GM21576 (cell line): Measurements from ENCODE around the gene CLK1.
A peak's percentile ranks its signal among the peaks of the same experiment; 100 is the strongest.
"Not testable (repeated sequence)": the region's sequence is repeated elsewhere in the genome, so short reads cannot be mapped to it uniquely, and the experiment has no call there.

Experiments used
- ATAC-seq: cut with Tn5 transposase; IDR thresholded peaks from one replicate; pipeline ENCODE4 v1.9.1; 2021; ENCODE audit warnings: mild to moderate bottlenecking, moderate library complexity; ENCODE audit not compliant: unreplicated experiment

Gene CLK1

GRCh38 chr2:200851398-200852248, 12.8 kb downstream of the CLK1 start:
- ATAC-seq, result no peak

- ATAC-seq, result no peak
Measured at GRCh38 chr2:200850512-200851256, 13.8 kb downstream of the CLK1 start.

GRCh38 chr2:200847939-200848338, 16.5 kb downstream of the CLK1 start:
- ATAC-seq, result no peak

GRCh38 chr2:200847269-200847668, 17.2 kb downstream of the CLK1 start:
- no peak for ATAC-seq

GRCh38 chr2:200845669-200846325, 18.7 kb downstream of the CLK1 start:
- ATAC-seq, result no peak

GRCh38 chr2:200845194-200845593, 19.3 kb downstream of the CLK1 start:
- ATAC-seq, result no peak

- ATAC-seq, result no peak
Measured at GRCh38 chr2:200843993-200844948, 20.2 kb downstream of the CLK1 start.

- ATAC-seq, result no peak
Measured at GRCh38 chr2:200839513-200839912, 24.9 kb downstream of the CLK1 start.

GRCh38 chr2:200834701-200835100, 29.8 kb downstream of the CLK1 start:
- ATAC-seq, result no peak

GRCh38 chr2:200829258-200829655, 35.2 kb downstream of the CLK1 start:
- no peak for ATAC-seq

GRCh38 chr2:200828572-200829257, 35.7 kb downstream of the CLK1 start:
- no peak for ATAC-seq

GRCh38 chr2:200828104-200828503, 36.4 kb downstream of the CLK1 start:
- ATAC-seq, result no peak

GRCh38 chr2:200821686-200822245, 42.7 kb downstream of the CLK1 start:
- no peak for ATAC-seq

- no peak for ATAC-seq
Measured at GRCh38 chr2:200820573-200821234, 43.8 kb downstream of the CLK1 start.

GRCh38 chr2:200818732-200819131, 45.7 kb downstream of the CLK1 start:
- not testable (repeated sequence) for ATAC-seq

GRCh38 chr2:200814917-200815316, 49.5 kb downstream of the CLK1 start:
- ATAC-seq, result no peak

- no peak for ATAC-seq
Measured at GRCh38 chr2:200814276-200814815, 50.1 kb downstream of the CLK1 start.

GRCh38 chr2:200812122-200813022, 52.1 kb downstream of the CLK1 start:
- peak; percentile 35 for ATAC-seq
